Astrocyte (in vitro differentiated cells and primary cell): ENCODE measurements around the gene KIRREL3. TPM values are rescaled to one million over a fixed set of nuclear protein-coding genes. Genes with fewer than 3 reads are reported as not detected.

ENCODE experiments used
- DNase-seq: peaks from one replicate; pipeline ENCODE4 v3.0.0-alpha.2; 2010; ENCODE audit warnings: low read depth
- FAIRE-seq: peaks from 2 replicates; lab custom pipeline; 2011; peaks lifted over from hg19 to GRCh38; lab: Jason Lieb, UNC
- H2AFZ ChIP-seq: 2 replicates; pipeline ENCODE4 v1.6.0; 2012; ENCODE audit warnings: low read depth, low read length, inconsistent platforms
- H3K27ac ChIP-seq: 2 replicates; pipeline ENCODE4 v1.5.1; 2011; ENCODE audit warnings: low read depth, low read length, inconsistent platforms
- H3K27me3 ChIP-seq: 2 replicates; pipeline ENCODE4 v1.6.0; 2011; ENCODE audit warnings: low read length, inconsistent platforms; ENCODE audit not compliant: insufficient read depth
- H3K36me3 ChIP-seq: 2 replicates; pipeline ENCODE4 v1.5.1; 2011; ENCODE audit warnings: low read length, inconsistent platforms; ENCODE audit not compliant: insufficient read depth
- H3K4me1 ChIP-seq: 2 replicates; pipeline ENCODE4 v1.5.1; 2011; ENCODE audit warnings: low read length, inconsistent platforms; ENCODE audit not compliant: insufficient read depth
- H3K4me2 ChIP-seq: 2 replicates; pipeline ENCODE4 v1.6.0; 2012; ENCODE audit warnings: low read length, inconsistent platforms
- H3K4me3 ChIP-seq: 2 replicates; pipeline ENCODE4 v1.5.1; 2011; ENCODE audit warnings: low read depth, mild to moderate bottlenecking, low read length, inconsistent platforms; ENCODE audit not compliant: insufficient read depth
- H3K79me2 ChIP-seq: 2 replicates; pipeline ENCODE4 v1.6.0; 2012; ENCODE audit warnings: mild to moderate bottlenecking, low read length, inconsistent platforms; ENCODE audit not compliant: insufficient read depth
- H3K9ac ChIP-seq: 2 replicates; pipeline ENCODE4 v1.6.0; 2012; ENCODE audit warnings: mild to moderate bottlenecking, low read length, inconsistent platforms
- H3K9me3 ChIP-seq: 2 replicates; pipeline ENCODE4 v1.5.1; 2012; ENCODE audit warnings: low read depth, mild to moderate bottlenecking, low read length, inconsistent platforms; ENCODE audit not compliant: insufficient read depth
- H4K20me1 ChIP-seq: 2 replicates; pipeline ENCODE4 v1.6.0; 2012; ENCODE audit warnings: low read length, inconsistent platforms; ENCODE audit not compliant: insufficient read depth
- H3K27ac Mint-ChIP-seq: one replicate; pipeline ENCODE4 v1.8.0; 2021; ENCODE audit warnings: mild to moderate bottlenecking, mixed read lengths; ENCODE audit not compliant: unreplicated experiment
- H3K27me3 Mint-ChIP-seq: one replicate; pipeline ENCODE4 v1.8.0; 2021; ENCODE audit warnings: low read depth, mixed read lengths; ENCODE audit not compliant: unreplicated experiment
- H3K36me3 Mint-ChIP-seq: one replicate; pipeline ENCODE4 v1.8.0; 2021; ENCODE audit warnings: low read depth, mixed read lengths; ENCODE audit not compliant: unreplicated experiment
- H3K4me1 Mint-ChIP-seq: one replicate; pipeline ENCODE4 v1.8.0; 2021; ENCODE audit warnings: low read depth, mixed read lengths; ENCODE audit not compliant: unreplicated experiment
- H3K4me3 Mint-ChIP-seq: one replicate; pipeline ENCODE4 v1.8.0; 2021; ENCODE audit warnings: mild to moderate bottlenecking, moderate library complexity, mixed read lengths; ENCODE audit not compliant: unreplicated experiment
- H3K9me3 Mint-ChIP-seq: one replicate; pipeline ENCODE4 v1.8.0; 2021; ENCODE audit warnings: mild to moderate bottlenecking, mixed read lengths; ENCODE audit not compliant: unreplicated experiment
- EZH2 ChIP-seq: IDR thresholded peaks from 2 replicates; pipeline ENCODE4 v1.6.1; 2012; ENCODE audit warnings: mild to moderate bottlenecking, low read length, inconsistent platforms; ENCODE audit not compliant: insufficient read depth
- total RNA-seq: library from RNA; stranded (reverse); gene quantifications from 2 replicates; pipeline ENCODE4 v1.2.1, GENCODE V29; 2021
- TF ChIP-seq, protein P1 (sequence below): IDR thresholded peaks from 2 replicates; pipeline ENCODE4 v1.5.1; 2011; ENCODE audit warnings: low read depth, mild to moderate bottlenecking, inconsistent platforms, low read length, moderate library complexity; ENCODE audit not compliant: insufficient read depth

The KIRREL3 gene
- total RNA-seq, 1 donor from 2014 or later: 0.91 TPM

DNA sequence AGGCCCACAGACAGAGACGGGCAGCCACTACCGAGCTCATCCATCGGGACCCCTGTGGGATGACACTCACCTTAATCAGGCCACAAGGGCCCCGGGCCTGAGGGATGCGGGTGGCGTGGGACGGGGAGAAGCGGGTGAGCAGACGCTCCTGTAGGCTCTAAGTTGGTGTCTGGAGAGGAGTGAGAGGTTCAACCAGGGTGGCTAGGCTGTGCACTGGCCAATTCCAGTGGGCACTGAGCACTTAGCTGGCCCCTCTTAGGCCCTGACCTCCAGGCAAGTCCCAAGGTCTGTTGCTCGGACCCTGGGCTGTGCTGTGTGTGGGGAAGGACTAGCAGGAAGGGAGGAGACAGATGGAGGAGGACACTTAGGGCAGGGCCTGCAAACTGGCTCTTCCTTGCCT, 505.7 kb downstream of the KIRREL3 start:
- no peaks in the 10 kb centered on the region for H3K36me3 ChIP-seq
- Mint-ChIP-seq H3K27me3 (peaks cover 46% of the 10 kb centered on the region), H3K4me3 (no peak overlapping the region), H3K27ac (no peak overlapping the region), H3K36me3 (no peaks in the 10 kb centered on the region), H3K9me3 (no peaks in the 10 kb centered on the region), H3K4me1 (peaks cover 2% of the 10 kb centered on the region)
- no peaks in the 10 kb centered on the region for H3K79me2 ChIP-seq
- no peak overlapping the region for H3K4me2 ChIP-seq
- H3K9me3 ChIP-seq: no peaks in the 10 kb centered on the region
- H3K9ac ChIP-seq: no peak overlapping the region
- DNase-seq: no peak
- peaks cover 2% of the 10 kb centered on the region for H3K27me3 ChIP-seq
- FAIRE-seq: no peak
- no peak overlapping the region for H3K4me3 ChIP-seq
- H2AFZ ChIP-seq: no peak overlapping the region
- no peaks in the 10 kb centered on the region for H4K20me1 ChIP-seq
- H3K27ac ChIP-seq: no peak overlapping the region
- peaks cover 2% of the 10 kb centered on the region for H3K4me1 ChIP-seq
- TF ChIP-seq, protein P1, sequence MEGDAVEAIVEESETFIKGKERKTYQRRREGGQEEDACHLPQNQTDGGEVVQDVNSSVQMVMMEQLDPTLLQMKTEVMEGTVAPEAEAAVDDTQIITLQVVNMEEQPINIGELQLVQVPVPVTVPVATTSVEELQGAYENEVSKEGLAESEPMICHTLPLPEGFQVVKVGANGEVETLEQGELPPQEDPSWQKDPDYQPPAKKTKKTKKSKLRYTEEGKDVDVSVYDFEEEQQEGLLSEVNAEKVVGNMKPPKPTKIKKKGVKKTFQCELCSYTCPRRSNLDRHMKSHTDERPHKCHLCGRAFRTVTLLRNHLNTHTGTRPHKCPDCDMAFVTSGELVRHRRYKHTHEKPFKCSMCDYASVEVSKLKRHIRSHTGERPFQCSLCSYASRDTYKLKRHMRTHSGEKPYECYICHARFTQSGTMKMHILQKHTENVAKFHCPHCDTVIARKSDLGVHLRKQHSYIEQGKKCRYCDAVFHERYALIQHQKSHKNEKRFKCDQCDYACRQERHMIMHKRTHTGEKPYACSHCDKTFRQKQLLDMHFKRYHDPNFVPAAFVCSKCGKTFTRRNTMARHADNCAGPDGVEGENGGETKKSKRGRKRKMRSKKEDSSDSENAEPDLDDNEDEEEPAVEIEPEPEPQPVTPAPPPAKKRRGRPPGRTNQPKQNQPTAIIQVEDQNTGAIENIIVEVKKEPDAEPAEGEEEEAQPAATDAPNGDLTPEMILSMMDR: no peak
- no peak for TF ChIP-seq EZH2

DNA sequence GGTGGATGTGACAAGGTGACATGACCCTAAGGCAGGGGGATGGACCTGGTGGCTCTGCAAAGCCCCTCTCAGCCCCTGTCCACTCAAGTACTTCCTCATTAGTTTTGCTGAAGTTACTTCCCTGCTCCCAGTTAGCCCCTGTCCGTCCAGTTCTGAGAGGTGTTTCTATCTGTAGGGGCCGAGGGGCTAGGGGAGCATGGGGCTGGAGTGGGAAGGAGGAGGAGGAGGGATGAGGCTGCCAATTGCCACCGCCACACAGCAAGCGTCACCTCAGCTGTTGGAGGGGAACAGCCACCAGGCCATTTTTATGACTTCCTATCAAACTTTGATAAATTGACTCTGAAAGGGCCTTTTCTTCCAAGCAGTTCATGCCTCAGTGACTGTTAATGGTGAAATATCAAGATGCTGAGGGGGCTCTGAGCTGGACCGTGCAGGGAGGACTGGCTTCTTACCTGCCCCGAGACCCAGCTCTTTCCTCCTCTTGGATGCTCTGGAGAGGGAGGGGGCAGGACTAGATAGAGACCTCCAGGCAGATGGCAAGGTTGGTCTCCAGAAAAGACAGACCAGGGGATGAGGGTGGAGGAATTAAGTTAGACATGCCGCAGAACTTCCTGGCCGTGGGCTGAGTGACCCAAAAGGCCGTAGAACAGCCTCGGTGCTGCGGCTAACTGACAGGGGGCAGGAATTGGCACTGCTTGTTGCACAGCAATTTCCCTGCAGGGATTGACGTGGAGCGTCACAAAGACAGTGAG, 508.1 kb downstream of the KIRREL3 start:
- H3K79me2 ChIP-seq: no peaks in the 10 kb centered on the region
- H3K4me2 ChIP-seq: no peak overlapping the region
- no peak for DNase-seq
- no peak for FAIRE-seq
- no peak overlapping the region for H3K9ac ChIP-seq
- H2AFZ ChIP-seq: no peak overlapping the region
- no peak overlapping the region for H3K27ac ChIP-seq
- peaks cover 4% of the 10 kb centered on the region for H3K4me1 ChIP-seq
- Mint-ChIP-seq H3K4me3 (no peak overlapping the region), H3K27me3 (peaks cover 42% of the 10 kb centered on the region), H3K9me3 (no peaks in the 10 kb centered on the region), H3K27ac (no peak overlapping the region), H3K36me3 (no peaks in the 10 kb centered on the region), H3K4me1 (peaks cover 5% of the 10 kb centered on the region)
- H3K4me3 ChIP-seq: no peak overlapping the region
- no peak for TF ChIP-seq EZH2
- TF ChIP-seq, protein P1: no peak
- H3K36me3 ChIP-seq: no peaks in the 10 kb centered on the region
- H4K20me1 ChIP-seq: no peaks in the 10 kb centered on the region
- no peaks in the 10 kb centered on the region for H3K9me3 ChIP-seq
- no peaks in the 10 kb centered on the region for H3K27me3 ChIP-seq

DNA sequence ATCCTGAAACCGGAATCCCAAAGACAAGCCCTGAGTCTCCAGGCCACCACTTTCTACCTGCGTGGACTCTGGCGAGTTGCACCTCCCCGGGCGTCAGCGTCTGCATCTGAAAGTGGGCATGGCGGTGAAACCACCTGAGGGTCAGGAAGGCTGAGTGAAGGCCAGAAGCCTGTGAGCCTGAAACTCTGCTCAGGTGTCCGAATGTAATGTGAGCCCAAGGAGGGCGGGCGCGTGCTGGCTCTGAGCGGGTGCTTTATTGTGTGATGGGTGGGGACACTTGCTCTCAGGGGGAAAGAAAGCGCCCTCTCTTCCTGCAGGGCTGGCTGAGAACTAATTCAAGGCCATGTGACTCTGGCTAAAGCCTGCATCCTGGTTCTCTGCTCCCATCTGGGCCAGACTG, 509.5 kb downstream of the KIRREL3 start:
- no peak for FAIRE-seq

More for the DNA sequence above, 509.5 kb downstream of the KIRREL3 start:
- DNase-seq: no peak
- H3K27ac Mint-ChIP-seq: no peak overlapping the region
- Histone ChIP-seq H3K4me1 (peaks cover 4% of the 10 kb centered on the region), H3K4me3 (no peak overlapping the region), H3K9me3 (no peaks in the 10 kb centered on the region), H3K27me3 (no peaks in the 10 kb centered on the region), H3K4me2 (no peak overlapping the region), H3K36me3 (no peaks in the 10 kb centered on the region), H3K9ac (no peak overlapping the region), H2AFZ (no peak overlapping the region), H3K27ac (no peak overlapping the region), H4K20me1 (no peaks in the 10 kb centered on the region), H3K79me2 (no peaks in the 10 kb centered on the region)
- H3K36me3 Mint-ChIP-seq: no peaks in the 10 kb centered on the region
- peaks cover 5% of the 10 kb centered on the region for H3K4me1 Mint-ChIP-seq
- H3K9me3 Mint-ChIP-seq: no peaks in the 10 kb centered on the region
- peaks cover 41% of the 10 kb centered on the region for H3K27me3 Mint-ChIP-seq
- H3K4me3 Mint-ChIP-seq: no peak overlapping the region
- TF ChIP-seq, protein P1: no peak
- no peak for TF ChIP-seq EZH2
